Stimulated activated CD8-positive, alpha-beta memory T cell treated with anti-CD3 and anti-CD28 coated beads, Interleukin-7, amount 100 ng/mL, for 24 hours (primary cell): ENCODE measurements around the gene KIAA1210.

Experiments used
- DNase-seq: peaks from one replicate; pipeline ENCODE4 v3.0.0-alpha.2; 2020; ENCODE audit warnings: low read depth

KIAA1210 gene

DNA sequence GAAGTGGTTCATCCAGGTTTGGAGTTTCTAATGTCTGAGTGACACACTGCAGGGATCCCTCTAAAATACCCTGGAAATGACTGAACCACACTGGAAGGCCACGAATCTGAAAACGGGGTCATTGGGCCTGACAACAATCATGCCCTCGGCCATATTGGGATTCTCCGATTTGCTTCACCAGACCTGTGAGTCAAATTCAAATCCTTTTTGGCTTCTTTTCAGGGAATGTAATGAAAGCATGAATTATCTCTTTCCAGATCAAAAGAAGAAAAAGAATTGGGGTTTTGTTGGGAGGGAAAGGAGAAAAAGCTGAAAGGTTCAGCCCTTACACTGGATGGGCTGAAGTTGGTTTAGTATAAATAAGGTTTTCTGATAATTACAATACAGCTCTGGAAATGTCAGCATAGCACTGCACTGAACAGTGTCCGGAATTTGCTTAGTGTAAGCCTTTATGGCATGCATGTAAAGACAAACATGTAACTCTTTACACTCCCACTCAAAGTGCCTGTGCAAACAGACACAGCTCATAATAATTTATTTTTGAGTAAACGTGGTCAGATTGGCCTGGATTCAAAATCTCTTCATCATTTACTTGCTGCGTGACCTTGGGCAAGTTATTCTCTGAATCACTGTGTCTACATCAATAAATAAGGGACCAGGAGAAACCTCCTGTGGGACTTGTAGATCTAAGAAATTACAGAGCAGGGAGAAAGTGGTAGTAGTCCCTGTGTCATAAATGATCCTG lies 33.4 kb downstream of the KIAA1210 start:
- DNase-seq = no peak

DNA sequence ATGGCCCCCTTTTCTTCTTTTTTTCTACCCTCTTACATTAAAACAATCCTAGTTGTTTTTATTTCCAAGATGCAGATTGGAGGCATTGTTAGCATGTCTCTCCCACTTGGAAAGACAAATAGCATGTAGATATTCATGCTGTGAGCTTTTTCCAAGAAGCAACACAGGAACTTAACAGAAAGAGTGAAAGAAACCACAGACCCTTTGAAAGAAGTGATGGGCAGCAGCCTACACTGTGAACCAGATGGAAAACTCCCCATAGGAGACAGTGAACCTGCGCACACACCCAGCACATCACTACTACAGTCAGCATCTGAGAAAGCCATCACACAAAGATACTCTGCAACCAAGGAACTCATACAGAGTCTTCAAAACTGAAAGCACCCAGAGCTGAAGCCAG lies 37.0 kb downstream of the KIAA1210 start:
- no peak for DNase-seq

DNA sequence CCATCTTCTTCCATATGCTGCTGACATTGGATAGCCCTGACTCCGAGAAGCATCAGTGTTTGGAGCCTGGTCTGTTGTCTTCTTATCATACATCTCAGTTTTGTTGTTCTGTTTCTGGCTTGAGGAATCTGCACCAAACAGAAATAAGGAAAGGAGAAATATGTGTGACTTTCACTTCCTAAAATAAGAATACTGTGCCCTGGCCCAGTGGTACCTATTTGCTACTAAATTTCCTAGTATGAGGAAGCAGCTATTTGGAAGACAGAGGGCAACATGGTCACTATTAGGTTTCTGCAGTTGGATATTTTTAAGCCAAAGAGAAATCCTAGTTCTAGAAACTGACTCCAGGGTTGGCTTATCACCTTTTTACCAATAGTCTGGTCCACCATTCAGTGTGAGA lies 38.0 kb downstream of the KIAA1210 start:
- DNase-seq = no peak

DNA sequence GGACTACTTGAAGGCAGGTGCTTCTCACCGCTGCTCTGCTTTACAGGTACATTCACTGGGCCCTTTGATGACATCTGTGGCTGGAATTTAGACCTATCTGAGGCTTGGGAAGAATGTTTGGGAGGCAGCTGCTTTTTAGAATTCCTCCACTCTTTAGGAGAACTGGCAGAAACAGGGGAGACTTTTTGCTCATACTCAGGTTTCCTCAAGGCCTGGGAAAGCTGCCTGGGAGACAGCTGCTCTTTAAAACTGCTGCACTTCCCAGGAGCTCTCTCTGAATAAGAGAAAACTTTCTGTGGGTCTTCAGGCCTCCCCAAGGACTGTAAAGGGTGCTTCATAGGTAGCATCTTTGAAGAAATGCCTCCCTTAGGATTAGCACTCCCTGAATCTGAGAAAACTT lies 40.5 kb downstream of the KIAA1210 start:
- DNase-seq = no peak

DNA sequence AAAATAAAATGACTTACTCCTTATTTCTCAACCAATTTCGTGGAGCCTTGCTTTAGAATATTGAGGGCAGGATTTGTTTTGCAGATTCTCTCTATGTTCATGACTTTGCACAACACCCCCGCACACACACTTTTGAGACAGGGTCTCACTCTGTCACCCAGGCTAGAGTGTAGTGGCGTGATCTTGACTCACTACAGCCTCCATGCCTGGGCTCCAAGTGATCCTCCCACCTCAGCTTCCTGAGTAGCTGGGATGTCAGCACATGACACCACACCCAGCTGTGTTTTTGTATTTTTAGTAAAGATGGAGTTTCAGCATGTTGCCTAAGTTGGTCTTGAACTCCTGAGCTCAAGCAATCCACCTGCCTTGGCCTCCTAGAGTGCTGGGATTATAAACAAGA lies 42.8 kb downstream of the KIAA1210 start:
- DNase-seq = no peak

DNA sequence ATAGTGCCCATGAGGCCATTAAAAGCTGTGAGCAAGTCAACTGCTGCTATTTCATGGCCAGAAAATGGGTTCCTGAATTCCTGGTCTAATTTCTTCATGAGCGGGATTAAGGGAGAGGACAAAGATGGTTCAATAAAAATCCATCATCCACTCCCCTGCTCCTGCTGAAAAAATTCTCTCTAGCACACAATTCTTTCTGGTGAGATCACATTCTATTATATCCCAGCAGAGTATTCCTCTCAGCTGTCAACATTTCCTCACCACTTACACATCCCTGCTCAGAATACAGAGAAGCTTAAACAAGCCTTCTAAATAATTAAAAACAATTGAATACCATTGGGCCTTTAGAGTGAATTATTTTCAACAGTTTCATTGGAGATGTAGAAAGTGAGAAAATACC lies 45.3 kb downstream of the KIAA1210 start:
- no peak for DNase-seq

DNA sequence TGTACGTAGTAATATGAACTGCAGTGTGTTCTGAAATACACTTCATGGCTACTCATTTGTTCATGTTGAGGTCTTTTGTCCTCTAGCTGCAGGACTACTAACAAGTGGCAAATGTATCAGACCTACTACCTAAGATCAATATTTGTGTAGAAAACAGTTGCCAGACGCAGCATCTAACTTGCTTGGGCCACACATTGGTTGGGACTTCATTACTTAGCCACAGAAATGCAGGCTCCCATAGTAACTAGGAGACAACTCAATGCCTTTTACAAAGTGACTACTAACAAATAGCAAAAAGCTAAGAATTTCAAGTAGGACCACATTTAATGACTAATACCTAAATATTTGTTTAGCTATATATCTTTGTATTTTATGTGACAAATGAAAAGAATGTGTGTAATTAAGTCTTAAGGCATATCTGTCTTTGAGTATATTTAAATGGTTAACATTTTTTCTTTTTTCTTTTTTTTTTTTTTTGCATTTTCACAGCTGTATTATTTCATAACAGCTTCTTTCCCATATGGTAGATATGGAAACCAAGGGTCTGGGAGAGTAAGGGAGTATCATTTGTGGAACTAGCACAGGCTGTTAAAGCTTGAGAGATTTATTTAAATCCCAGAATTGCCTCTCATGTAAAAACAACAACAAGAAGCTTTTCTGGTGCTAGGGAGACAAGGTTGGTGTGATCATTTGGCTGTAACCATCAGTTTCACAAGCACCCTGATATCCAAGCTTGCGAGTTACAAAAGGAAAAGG lies 52.2 kb downstream of the KIAA1210 start:
- DNase-seq = no peak

DNA sequence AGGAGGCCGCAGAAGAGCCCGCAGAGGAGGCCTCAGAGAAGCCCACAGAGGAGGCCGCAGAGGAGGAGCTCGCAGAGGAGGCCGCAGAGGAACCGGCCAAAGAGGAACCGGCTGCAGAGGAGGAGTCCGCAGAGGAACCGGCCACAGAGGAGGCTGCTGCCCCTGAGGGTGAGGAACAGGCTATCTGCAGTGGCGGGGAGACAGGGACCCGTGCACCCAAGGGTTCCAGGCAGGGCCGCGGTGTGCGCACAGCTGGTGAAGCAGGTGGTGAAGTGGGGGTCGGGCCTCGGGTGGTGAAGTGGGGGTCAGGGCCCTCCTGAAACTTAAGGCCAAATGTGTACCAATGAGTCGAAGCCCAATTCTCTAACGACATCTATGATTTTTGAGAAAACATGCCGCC lies 53.7 kb downstream of the KIAA1210 start:
- DNase-seq = no peak

DNA sequence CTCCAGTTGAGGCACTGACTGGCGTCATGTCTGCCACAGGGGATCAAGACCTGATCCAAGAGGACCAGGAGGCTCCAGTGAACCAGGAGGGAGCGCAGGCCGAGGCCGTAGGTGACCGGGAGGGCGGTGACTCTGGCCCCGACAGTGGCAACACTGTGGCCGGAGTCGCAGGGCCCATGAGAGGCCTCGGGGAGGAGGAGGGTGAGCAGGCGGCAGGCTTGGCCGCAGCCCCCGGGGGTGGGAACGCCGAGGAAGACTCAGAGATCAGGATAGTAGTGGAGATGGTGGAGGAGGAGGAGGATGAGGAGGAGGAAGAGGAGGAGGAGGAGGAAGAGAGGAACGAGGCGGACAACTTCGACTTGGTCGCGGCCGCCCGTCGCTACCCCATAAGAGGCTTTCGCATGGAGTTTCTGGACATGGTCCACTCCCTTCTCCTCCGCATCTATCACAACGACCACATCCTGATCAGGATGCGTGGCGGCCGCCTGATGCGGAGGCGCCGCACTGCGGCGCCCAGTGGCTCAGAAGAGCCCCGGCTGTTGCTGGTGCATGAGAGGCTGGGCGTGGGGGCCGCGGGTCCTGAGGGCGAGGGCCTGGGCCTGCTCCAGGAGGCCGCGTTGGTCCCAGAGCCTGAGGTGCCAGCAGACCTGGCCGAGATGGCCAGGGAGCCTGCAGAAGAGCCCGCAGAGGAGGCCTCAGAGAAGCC lies 54.3 kb downstream of the KIAA1210 start:
- DNase-seq = no peak

DNA sequence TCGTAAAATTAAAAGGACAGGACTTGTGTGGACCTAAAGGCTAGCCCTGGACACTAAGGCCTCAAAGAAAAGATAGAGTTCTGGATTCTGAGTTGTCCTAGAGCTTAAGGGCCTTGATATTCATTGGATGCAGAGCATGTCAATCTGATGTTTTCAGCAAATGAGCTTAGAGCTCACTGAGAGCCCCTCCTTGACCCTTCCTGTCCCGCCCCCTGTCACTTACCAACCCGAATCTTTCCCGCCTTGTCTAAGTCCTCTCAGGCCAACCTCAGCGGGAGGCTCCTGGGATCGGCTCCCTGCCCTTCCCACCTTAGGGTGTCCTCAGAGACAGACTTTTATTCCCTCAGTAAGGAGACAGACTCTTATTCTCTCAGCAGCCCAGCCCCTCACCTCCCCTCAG lies 54.9 kb downstream of the KIAA1210 start, which contains the start of gene CT47C1:
Gene CT47C1, plus strand, starts transcription at position 250 of the 400 bp plus-strand sequence. CDS start 233 bp downstream, outside the sequence.
- DNase-seq = no peak

DNA sequence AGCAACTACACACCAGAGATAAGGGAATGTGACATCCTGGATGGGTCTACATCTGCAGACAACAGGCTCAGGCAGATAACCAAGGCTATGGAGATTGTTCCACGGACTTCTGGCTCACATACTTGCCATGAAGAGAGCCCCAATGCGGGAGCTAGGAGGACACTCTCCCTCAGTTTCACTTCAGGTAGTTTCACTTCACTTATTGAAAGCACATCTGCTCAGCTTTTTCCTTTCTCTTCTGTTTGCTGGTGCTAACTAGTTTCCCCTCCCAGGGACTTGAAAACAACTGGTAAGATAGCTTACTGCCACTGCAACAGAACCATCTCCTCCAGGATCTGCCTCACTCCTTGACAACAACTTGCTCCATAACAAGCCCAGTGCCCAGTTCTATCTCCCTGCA lies 56.2 kb downstream of the KIAA1210 start:
- DNase-seq = no peak

DNA sequence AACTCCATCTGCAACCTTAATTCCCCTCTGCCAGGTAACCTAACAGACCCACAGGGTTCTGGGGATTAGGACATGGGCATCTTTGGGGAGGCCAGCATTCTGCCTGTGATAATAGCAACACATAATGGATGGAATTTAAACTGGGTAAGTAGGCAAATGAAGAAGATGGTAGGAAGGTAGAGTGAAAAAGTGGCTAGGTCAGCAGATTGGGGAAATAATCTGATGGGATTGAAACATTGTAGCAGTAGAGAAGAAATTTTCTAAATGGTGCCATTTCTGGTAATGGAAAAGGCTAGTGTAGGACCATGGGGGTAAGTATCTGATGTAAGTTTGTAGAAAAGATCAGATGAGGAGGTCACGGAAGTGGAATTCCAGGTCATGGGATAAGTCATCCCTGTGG lies 57.9 kb downstream of the KIAA1210 start:
- DNase-seq = no peak

DNA sequence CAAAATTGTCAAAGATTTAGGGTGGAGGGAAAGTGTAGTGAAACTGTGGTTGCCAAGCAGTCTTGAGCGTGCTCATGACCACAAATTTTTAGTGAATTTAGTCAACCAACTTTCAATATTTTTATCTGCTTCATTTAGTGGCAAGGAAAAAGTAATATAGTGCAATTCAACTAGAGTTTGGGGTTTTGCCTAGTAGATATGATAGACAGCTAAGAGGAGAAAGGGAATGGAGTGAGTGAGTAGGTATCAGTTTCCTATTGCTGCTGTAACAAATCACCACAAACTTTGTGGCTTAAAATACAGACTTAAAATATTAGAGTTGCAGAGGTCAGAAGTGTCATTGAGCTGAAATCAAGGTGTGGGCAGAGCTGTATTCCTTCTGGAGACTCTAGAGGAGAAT lies 58.5 kb downstream of the KIAA1210 start:
- no peak for DNase-seq

DNA sequence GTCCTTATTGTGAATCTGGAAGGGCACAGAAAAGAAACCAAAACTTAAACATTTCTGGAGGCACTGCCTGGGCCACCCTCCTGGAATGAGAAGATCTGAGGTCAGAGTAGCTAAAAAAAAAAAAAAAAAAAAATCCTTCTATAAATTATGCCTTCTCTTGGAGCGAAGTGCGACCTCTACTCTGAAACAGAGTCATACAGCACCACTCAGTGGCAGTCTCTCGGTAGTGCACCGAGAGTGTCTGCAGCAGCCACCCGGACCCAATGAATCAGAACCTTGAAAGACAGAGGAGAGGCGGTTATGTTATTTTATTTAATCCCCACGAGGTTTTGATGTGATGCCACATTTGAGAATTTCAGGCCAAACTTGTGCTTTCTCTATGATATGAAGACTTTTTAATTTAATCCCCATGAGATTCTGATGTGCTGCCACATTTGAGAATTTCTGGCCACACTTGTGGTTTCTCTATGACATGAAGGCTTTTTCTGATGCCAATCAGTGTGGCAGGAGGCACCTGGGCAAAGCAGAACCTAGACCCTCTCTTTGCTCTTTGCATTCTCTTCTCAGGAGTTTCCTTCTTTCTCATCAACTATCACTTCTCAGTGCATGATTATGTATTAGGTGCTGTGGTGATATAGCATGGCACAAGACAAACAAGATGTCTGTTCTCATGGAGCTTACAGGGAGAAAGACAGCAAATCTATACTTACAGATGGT lies 60.4 kb downstream of the KIAA1210 start:
- DNase-seq = peak; percentile 12

DNA sequence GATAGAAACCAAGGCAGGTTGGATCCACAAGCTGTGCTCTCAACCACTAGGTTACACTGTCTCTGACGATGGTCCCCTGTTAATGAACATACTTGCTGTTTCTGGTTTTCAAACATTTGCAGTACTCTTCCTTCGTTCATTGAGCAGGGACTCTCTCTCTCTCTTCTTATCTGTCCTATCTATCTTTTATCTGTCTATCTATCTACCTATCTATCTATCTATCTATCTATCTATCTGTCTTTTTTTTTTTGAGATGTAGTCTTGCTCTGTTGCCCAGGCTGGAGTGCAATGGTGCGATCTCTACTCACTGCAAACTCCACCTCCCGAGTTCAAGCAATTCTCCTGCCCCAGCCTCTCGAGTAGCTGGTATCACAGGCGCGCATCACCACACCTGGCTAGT lies 64.2 kb downstream of the KIAA1210 start:
- no peak for DNase-seq

DNA sequence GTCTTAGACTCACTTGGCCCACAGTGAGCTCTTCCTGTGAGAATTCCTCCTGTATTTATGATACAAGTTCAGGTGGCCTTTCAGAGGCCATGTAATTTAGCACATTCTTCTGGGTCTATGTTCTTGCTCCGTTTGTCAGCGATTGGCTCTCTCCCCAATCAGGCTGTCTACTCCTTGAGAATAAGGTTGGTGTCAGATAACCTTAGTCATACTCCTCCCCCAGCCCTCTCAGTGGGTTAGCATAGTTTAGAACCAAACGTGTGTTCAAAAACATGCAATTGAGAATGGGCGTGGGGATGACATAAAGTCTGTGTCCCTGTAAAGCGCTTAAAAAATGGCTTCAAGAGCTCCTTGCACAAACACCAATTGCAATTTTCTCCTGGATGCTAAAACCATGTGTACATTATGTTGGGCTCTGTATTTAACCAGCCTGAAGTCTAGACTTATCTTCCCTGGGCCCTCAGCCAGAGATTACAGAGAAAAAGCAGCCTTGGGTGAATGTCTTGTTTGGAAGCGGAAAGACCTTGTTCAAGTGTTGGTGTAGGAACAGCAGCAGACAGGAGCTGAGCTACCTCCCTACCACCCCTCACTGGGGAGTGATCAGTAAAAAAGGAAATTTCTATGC lies 64.8 kb downstream of the KIAA1210 start:
- DNase-seq = no peak

DNA sequence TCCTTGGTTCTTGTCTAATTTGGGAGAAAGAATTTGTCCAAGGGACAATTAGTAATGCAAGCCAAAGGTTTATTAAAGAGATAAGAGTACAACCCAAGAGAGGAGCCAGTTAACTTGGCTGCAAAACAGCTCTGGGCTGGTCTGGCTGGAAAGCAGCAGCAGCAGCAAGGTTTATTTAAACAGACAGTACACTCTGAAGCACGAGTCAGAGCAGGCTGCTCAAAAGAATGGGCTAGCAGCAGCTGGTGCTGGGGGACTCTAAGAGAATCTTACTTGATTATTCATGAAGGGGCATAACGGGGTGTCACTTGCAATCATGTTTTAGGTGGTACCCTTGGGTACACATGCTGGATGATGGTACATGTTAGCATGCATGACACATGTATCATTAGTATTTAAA lies 71.9 kb downstream of the KIAA1210 start:
- no peak for DNase-seq

DNA sequence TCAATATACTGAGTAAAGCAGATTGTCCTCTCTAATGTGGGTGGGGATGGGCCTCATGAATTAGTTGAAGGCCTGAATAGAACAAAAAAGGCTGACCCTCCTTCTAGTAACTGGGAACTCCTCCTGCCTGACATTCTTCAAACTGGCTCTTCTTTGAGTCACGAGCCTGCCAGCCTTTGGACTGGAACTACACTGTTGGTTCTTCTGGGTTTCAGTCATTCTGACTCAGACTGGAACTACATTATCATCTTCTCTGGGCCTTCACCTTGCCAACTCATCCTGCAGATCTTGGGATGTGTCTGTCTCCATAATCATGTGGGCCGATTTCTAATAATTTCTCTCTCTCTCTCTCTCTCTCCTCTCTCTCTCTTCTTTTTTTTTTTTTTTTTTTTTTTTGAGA lies 81.7 kb downstream of the KIAA1210 start:
- no peak for DNase-seq

DNA sequence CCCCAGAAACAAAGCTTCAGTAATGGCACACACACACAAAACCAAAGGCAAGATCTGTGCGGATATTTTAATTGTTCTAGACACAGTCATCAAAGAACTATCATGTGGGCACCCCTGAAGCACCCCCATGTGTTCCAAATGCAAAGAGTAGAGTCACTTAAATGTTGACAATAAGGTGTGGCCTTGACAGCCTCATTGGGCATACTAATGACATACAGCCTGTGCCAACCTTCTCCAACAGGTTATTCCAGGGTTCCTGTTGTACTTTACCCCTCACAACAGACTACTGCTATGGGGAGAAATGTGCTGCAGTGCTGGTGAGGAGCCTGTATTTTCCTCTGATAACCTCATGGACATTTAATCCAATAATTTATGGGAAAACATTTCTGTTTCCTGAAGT lies 84.6 kb downstream of the KIAA1210 start:
- DNase-seq = no peak

DNA sequence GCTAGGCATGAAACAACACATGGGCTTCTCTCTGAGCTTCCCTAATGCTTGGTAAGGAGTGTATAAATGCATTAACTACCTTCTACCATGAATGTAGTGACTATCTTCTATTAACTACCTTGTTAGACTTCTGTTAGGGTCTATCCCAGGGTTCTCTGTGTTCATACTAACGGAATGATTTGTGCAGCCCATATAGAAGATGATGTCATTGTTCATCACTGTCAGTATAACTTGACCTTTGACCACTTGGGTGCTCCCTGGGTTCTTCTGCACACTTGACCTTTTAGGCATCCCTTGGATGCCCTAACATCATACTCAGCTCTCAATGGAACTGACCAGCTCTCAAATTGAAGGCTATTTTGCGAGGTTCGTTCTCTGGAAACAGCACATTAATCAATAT lies 85.6 kb downstream of the KIAA1210 start:
- DNase-seq = no peak

DNA sequence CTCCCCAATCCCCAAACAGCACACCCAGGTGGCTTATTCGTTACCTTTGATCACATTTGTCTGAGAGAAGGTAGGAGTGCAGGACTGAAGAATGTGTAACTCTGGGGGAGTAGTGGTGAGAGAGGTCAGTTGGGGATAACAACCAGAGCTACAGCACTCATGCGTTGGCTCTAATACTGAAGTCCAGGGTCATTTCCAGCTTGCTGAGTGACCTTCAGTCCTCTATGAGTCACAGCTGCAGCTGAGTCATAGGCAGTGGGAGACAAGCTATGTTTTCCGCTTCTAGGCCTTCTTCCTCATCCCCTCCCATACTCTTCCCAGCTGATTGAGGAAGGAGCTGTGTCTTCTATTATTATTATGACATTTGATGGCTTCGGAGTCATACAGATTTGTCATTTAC lies 86.4 kb downstream of the KIAA1210 start:
- DNase-seq = no peak

DNA sequence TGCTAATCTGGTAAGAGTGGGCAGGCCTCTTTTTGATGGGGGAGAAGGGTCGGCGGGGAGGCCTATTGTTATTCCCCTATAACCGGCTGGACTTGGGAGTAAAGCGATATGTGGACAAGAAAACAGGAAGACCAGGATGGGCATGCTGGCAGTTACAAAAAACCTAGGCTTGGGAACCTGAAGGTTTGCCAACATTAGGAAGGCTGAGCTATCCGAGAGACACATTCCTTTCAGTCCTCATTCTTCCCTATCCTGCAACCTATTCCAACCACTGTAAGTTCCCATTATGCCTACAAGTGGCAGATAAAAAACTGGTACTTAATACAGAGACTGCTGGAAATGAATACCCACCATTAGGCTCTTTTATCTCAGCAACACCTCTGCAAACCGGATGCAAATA lies 87.2 kb downstream of the KIAA1210 start:
- DNase-seq = no peak
